Fibroblast of the aortic adventitia (primary cell): Measurements from ENCODE around the gene FOSL1. TPM values are rescaled to one million over a fixed set of nuclear protein-coding genes. Genes with fewer than 3 reads are reported as not detected.
"Not testable (repeated sequence)": the region's sequence is repeated elsewhere in the genome, so short reads cannot be mapped to it uniquely, and the experiment has no call there.

Experiments
- DNase-seq: peaks from one replicate; pipeline ENCODE4 v3.0.0-alpha.2; 2010; ENCODE audit warnings: low read depth
- H3K4me3 ChIP-seq: 2 replicates; pipeline ENCODE4 v1.5.1; 2011; ENCODE audit warnings: low read depth, mild to moderate bottlenecking, control low read depth, low read length, moderate library complexity
- total RNA-seq: library from RNA; depleted of rRNA; stranded (reverse); fragments of >200 nt; gene quantifications from 2 replicates; pipeline ENCODE4 v1.2.3, GENCODE V29; 2012; ENCODE audit warnings: low replicate concordance
- TF ChIP-seq, protein P1 (sequence below): IDR thresholded peaks from 2 replicates; pipeline ENCODE4 v1.5.1; 2011; ENCODE audit warnings: mild to moderate bottlenecking, low read length, control low read depth, inconsistent platforms; ENCODE audit not compliant: insufficient read depth

The FOSL1 gene
- total RNA-seq, 1 donor, result 73.9 TPM

DNA sequence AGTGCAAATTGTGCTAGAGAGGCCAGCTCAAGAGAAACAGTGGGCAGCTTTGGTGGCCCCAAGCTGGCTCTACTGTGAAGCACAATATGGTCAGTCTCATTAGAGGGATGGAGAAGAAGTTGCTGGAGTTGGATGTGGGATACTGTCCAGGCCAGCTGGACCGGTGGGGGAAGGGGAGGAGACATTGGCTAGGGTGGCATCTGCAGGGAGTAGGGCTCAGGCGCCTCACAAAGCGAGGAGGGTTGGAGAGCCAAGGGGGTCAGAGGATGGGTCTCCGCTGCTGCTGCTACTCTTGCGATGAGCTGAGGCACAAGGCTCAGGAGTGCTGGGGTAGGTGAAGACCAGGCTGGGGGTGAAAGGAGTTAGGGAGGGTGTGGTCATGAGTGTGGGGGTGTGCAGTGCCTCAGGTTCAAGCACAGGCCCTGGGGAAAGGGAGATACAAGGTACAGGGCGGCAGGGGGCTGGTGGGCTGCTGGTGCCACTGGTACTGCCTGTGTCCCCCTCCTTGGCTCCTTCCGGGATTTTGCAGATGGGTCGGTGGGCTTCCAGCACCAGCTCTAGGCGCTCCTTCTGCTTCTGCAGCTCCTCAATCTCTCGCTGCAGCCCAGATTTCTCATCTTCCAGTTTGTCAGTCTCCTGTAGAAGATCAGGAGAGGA, 7.4 kb downstream of the FOSL1 start:
- DNase-seq, result no peak
- TF ChIP-seq, protein P1, sequence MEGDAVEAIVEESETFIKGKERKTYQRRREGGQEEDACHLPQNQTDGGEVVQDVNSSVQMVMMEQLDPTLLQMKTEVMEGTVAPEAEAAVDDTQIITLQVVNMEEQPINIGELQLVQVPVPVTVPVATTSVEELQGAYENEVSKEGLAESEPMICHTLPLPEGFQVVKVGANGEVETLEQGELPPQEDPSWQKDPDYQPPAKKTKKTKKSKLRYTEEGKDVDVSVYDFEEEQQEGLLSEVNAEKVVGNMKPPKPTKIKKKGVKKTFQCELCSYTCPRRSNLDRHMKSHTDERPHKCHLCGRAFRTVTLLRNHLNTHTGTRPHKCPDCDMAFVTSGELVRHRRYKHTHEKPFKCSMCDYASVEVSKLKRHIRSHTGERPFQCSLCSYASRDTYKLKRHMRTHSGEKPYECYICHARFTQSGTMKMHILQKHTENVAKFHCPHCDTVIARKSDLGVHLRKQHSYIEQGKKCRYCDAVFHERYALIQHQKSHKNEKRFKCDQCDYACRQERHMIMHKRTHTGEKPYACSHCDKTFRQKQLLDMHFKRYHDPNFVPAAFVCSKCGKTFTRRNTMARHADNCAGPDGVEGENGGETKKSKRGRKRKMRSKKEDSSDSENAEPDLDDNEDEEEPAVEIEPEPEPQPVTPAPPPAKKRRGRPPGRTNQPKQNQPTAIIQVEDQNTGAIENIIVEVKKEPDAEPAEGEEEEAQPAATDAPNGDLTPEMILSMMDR, result no peak
- peak overlapping the region; percentile 81 for H3K4me3 ChIP-seq

DNA sequence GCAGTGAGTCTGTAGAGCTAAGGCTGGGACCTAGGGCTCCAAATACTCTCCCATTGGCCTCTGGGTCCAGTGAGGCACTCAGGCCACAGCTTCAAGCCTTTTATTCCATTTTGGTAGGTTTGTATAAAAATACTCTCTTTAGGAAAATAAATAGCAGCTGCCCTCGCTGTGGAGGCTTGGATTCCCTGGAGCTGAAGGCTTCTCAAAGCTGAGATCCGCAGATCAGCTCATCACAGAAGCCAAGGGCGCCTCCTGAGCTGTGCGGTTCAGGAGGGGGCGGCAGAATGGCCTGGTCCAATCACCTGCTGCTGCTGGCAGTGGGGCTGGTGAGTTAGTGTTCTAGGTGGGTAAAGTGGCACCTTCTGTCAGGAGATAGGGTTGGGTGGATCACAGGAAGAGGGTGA, 8.0 kb downstream of the FOSL1 start:
- DNase-seq, result not testable (repeated sequence)
- H3K4me3 ChIP-seq, result peak overlapping the region; percentile 81

DNA sequence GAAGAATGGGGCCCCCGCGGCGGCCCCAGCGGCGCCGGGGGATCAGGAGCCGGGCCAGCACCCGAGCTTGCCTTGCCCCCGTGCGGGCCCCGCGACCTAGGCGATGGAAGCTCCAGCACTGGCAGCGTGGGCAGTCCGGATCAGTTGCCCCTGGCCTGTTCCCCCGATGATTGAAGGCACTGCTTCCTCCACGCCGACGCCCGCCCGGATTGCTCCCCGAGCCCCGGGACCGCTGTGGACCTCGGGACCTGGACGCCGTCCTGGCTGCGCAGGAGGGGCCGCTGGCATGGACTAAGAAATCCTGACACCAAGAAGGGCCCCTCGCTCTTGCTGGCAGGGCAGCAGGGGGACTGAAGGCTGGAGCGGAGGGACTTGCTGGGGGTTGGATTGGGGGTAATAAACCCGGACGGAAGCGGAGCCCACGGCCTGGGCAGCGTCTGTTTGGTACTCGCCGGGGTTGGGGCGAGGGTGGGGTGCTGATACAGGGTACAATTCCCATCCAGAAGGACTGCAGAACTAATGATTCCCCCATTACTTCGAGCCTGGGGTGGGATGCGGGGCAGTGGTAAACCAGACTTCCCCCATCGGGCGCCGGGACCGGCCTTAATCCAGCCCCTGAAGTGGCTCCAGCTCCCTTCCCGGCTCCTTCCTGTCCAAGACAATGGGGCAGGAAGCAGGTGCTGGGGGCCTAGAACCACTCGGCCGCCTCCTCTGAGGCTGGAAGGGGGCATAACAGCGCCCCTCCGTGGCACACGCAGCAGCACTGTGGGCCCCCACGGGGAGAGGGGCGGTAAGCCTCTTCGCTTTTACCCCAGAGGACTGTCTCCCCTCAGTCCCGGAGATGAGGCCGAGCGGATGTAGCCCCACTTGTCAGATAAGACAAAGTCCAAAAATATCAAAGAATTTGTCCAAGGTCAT, 8.7 kb downstream of the FOSL1 start:
- TF ChIP-seq, protein P1, result peak; percentile 33
- DNase-seq, result no peak
- peak overlapping the region; percentile 81 for H3K4me3 ChIP-seq

DNA sequence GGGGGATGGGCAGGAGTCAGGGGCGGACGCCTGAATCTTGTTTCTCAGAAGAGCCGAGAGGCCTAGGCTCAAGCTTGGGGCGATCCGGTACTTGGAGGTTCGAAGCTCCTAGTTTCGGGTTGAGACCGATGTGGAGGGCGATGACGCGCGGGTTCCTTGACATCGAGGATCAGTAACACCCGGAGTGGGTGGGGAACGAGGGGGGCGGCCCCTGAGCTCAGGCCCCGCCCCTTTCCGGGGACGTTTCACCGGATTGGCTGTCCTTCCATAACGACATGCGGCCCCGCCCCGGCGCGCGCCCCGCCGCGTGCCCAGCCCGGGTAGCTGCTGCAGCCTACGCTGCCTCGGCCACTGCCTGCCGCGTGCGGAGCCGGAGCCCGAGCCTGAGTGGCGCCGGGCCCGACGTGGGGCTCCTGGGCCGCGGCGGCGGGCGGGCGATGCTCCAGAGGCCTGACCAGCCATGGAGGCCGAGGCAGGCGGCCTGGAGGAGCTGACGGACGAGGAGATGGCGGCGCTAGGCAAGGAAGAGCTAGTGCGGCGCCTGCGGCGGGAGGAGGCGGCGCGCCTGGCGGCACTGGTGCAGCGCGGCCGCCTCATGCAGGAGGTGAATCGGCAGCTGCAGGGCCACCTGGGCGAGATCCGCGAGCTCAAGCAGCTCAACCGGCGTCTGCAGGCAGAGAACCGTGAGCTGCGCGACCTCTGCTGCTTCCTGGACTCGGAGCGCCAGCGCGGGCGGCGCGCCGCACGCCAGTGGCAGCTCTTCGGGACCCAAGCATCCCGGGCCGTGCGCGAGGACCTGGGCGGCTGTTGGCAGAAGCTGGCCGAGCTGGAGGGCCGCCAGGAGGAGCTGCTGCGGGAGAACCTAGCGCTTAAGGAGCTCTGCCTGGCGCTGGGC, 9.6 kb downstream of the FOSL1 start, which contains the start of gene CCDC85B:
Gene CCDC85B (plus strand): TSS at position 350 of the 895 bp plus-strand sequence. CDS start 111 bp downstream, at position 461.
- H3K4me3 ChIP-seq, result peak within 1 kb of the TSS; percentile 81
- DNase-seq, result peak; percentile 95
- TF ChIP-seq, protein P1, result no peak

DNA sequence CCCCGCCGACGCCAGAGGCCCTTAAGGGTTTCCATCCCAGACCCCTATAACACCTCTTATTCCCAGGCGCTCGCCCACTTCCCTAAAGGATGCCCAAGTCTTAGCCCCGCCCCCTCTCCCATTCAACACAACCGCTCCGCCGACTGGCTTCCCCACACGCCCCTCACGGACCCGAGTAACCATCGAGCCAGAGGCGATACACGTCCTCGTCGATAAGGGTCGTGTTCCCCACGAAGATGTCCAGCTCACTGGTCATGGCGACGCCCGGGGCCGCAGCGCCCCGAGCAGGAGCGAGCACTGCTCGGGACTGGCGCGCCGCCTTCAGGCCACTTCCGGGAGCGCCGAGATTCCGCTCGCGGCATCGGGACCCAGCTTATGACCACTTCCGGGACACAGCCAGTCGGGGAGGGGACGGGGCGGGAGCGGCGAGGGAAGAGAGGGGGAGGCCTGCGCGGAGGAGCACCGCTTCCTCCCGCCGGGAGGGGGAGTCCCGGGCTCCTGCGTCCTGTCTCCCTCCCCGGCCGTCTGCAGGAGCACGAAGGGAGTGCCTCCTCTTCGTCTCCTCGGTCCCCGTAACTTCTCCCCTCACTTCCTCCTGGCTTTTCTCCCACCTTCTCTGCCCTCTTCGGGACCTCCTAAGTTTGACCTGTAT, 11.9 kb downstream of the FOSL1 start, which contains the start of gene FIBP:
Gene FIBP (minus strand): TSS at position 309 of the 652 bp plus-strand sequence. CDS start 53 bp downstream, at position 256.
- peak within 1 kb of the TSS; percentile 87 for H3K4me3 ChIP-seq
- peak; percentile 95 for DNase-seq
- TF ChIP-seq, protein P1, result peak; percentile 76

DNA sequence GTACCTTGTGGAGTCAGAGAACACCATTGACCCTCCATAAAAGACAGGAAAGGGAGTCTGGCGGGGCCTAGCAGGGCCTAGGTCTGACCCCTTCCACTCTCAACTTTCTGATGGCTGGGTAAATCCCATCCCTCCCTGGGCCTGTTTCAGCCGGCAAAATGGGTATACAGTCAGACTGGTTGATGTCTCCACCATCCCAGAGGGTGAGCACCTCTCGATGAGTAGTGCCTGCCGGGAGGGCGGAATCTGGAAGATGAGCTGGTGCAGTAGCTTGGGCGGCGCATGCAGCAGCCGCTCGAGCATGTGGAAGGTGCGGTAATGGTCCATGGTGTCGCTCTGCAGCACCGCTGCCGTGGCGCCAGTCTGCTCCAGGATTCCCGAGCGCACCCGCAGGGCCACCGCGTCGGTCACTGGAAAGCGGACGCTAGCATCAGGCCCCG, 12.4 kb downstream of the FOSL1 start:
- TF ChIP-seq, protein P1, result no peak
- DNase-seq, result no peak
- H3K4me3 ChIP-seq, result peak overlapping the region; percentile 87
